Measurements from ENCODE around the gene GALK1.

GALK1 gene

GRCh38 chr17:75723171-75723930 is 41.6 kb downstream of the GALK1 start:
- Histone ChIP-seq H3K4me3 (ENCODE audit: low read length) (no peak overlapping the region), H3K79me2 (ENCODE audit: low read length) (no peaks in the 10 kb centered on the region), H3K9me3 (replicated peaks; ENCODE audit: insufficient read depth, low read length) (no peaks in the 10 kb centered on the region), H2AFZ (ENCODE audit: low read length) (no peak overlapping the region), H3K9me2 (replicated peaks; ENCODE audit: insufficient read depth, low read length) (no peaks in the 10 kb centered on the region), H3F3A (ENCODE audit: insufficient read depth, low read length) (no peaks in the 10 kb centered on the region), H3K4me1 (ENCODE audit: low read length) (peaks cover 9% of the 10 kb centered on the region; the same call in 1 of the 2 replicates), H4K20me1 (ENCODE audit: insufficient read depth, low read length) (no peaks in the 10 kb centered on the region), H3K4me2 (ENCODE audit: low read depth, low read length) (no peak overlapping the region), H3K9ac (ENCODE audit: low read length) (no peak overlapping the region), H3K27ac (ENCODE audit: low read length) (no peak overlapping the region), H3K36me3 (replicated peaks; ENCODE audit: insufficient read depth, low read length) (no peaks in the 10 kb centered on the region), H3K27me3 (replicated peaks; ENCODE audit: insufficient read depth, low read length) (0 out of 2 replicates have a peak, but pooled peaks cover 6% of the 10 kb centered on the region)
- no peak for DNase-seq
- TF ChIP-seq EZH2 (optimal IDR thresholded peaks at IDR 0.05; ENCODE audit: low read depth, low read length) (no peak), EZH2phosphoT487 (IDR thresholded peaks at IDR 0.05; ENCODE audit: low read length) (no peak), CTCF (IDR thresholded peaks at IDR 0.05; ENCODE audit: low read length) (no peak)

DNA sequence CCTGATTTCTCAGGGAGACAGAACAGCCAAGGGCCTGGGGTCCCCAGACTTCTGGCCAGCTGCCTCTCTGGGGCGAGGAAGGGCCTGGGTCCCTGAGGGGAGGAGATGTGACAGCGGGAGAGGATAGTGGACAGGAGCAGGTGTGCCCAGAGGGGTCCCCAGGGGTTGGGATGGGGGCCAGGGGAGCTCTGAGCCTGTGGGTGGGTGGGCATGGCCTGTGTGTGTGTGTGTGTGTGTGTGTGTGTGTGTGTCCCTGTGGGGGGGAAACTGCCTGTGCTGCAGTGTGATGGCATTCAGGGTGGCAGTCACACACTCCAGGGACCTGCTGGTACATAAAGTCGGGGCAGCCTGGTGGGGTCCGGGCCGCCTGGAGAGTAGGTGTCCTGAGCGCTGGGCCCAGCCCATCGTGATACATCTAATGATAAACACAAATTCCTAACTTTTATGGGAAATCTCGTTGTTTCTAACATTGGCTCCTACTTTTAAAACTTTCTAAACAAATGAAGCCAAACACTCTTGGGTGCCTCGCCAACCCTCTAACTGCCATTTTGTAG is 42.4 kb downstream of the GALK1 start:
- Histone ChIP-seq H3K9me2 (replicated peaks; ENCODE audit: insufficient read depth, low read length) (no peaks in the 10 kb centered on the region), H3K4me2 (ENCODE audit: low read depth, low read length) (no peak overlapping the region), H3F3A (ENCODE audit: insufficient read depth, low read length) (no peaks in the 10 kb centered on the region), H3K4me3 (ENCODE audit: low read length) (no peak overlapping the region), H3K4me1 (ENCODE audit: low read length) (peaks cover 9% of the 10 kb centered on the region; the same call in 1 of the 2 replicates), H3K36me3 (replicated peaks; ENCODE audit: insufficient read depth, low read length) (no peaks in the 10 kb centered on the region), H2AFZ (ENCODE audit: low read length) (no peak overlapping the region), H3K79me2 (ENCODE audit: low read length) (no peaks in the 10 kb centered on the region), H3K9me3 (replicated peaks; ENCODE audit: insufficient read depth, low read length) (no peaks in the 10 kb centered on the region), H4K20me1 (ENCODE audit: insufficient read depth, low read length) (no peaks in the 10 kb centered on the region), H3K27ac (ENCODE audit: low read length) (no peak overlapping the region), H3K9ac (ENCODE audit: low read length) (no peak overlapping the region), H3K27me3 (replicated peaks; ENCODE audit: insufficient read depth, low read length) (0 out of 2 replicates have a peak, but pooled peaks cover 10% of the 10 kb centered on the region)
- no peak for DNase-seq
- no peak for TF ChIP-seq EZH2phosphoT487 (IDR thresholded peaks at IDR 0.05; ENCODE audit: low read length)
- no peak for TF ChIP-seq CTCF (IDR thresholded peaks at IDR 0.05; ENCODE audit: low read length)
- no peak for TF ChIP-seq EZH2 (optimal IDR thresholded peaks at IDR 0.05; ENCODE audit: low read depth, low read length)

DNA sequence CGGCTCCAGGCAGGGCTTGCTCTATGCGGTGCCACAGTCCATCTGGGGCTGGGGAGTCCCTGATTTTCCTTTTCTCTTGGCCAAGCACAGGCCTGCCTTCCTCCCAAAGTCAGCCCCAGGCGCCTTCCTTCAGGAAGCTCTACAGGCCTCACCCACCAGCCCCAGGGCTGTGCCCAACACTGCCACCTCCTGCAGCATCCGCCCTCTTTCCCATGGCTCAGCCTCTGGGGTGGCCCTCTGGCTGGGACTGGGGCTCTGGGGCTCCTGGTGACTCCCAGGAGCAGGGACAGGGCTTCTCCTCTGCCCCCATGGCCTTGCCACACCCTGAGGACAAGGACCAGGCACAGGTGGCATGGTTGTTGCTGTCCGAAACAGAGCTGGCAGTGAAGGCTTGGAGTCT is 42.9 kb downstream of the GALK1 start:
- no peaks in the 10 kb centered on the region for H3K79me2 ChIP-seq (ENCODE audit: low read length)
- no peak for DNase-seq
- 0 out of 2 replicates have a peak overlapping the region, but pooled peaks have one; percentile 70 for H3K4me3 ChIP-seq (ENCODE audit: low read length)
- no peak overlapping the region for H3K27ac ChIP-seq (ENCODE audit: low read length)
- H3K4me1 ChIP-seq (ENCODE audit: low read length), result peaks cover 9% of the 10 kb centered on the region; the same call in 1 of the 2 replicates
- H3K9me3 ChIP-seq (replicated peaks; ENCODE audit: insufficient read depth, low read length), result no peaks in the 10 kb centered on the region
- 0 out of 2 replicates have a peak, but pooled peaks cover 13% of the 10 kb centered on the region for H3K27me3 ChIP-seq (replicated peaks; ENCODE audit: insufficient read depth, low read length)
- H3K4me2 ChIP-seq (ENCODE audit: low read depth, low read length), result peak overlapping the region; percentile 86; the same call in 1 of the 2 replicates
- H3K9me2 ChIP-seq (replicated peaks; ENCODE audit: insufficient read depth, low read length), result no peaks in the 10 kb centered on the region
- no peak overlapping the region for H2AFZ ChIP-seq (ENCODE audit: low read length)
- TF ChIP-seq EZH2phosphoT487 (IDR thresholded peaks at IDR 0.05; ENCODE audit: low read length), result no peak
- TF ChIP-seq EZH2 (optimal IDR thresholded peaks at IDR 0.05; ENCODE audit: low read depth, low read length), result no peak
- TF ChIP-seq CTCF (IDR thresholded peaks at IDR 0.05; ENCODE audit: low read length), result no peak
- H3K36me3 ChIP-seq (replicated peaks; ENCODE audit: insufficient read depth, low read length), result no peaks in the 10 kb centered on the region
- no peaks in the 10 kb centered on the region for H4K20me1 ChIP-seq (ENCODE audit: insufficient read depth, low read length)
- H3F3A ChIP-seq (ENCODE audit: insufficient read depth, low read length), result no peaks in the 10 kb centered on the region
- no peak overlapping the region for H3K9ac ChIP-seq (ENCODE audit: low read length)
